NOMO-1 (cell line): Measurements from ENCODE around the gene WASHC2A.
"Not testable (repeated sequence)": the region's sequence is repeated elsewhere in the genome, so short reads cannot be mapped to it uniquely, and the experiment has no call there.

Experiments used
- DNase-seq, 2 experiments: peaks; one replicate each; lab custom pipeline; 2025; ENCODE audit not compliant: unreplicated experiment in 2 of 2; lab: John Stamatoyannopoulos, UW

Gene WASHC2A

GRCh38 chr10:50063100-50063499 is 4.7 kb upstream of the WASHC2A start:
- no peak for DNase-seq

- not testable (repeated sequence) for DNase-seq
These were observed 552 bp downstream of the WASHC2A start for GRCh38 chr10:50068352-50068659.

- not testable (repeated sequence) for DNase-seq
These were observed 7.4 kb downstream of the WASHC2A start for GRCh38 chr10:50075139-50075538.

GRCh38 chr10:50075544-50075943 is 7.8 kb downstream of the WASHC2A start:
- DNase-seq, result not testable (repeated sequence)

- not testable (repeated sequence) for DNase-seq
These were observed 23.6 kb downstream of the WASHC2A start for GRCh38 chr10:50091304-50091703.

GRCh38 chr10:50092928-50093327 is 25.2 kb downstream of the WASHC2A start:
- not testable (repeated sequence) for DNase-seq

- not testable (repeated sequence) for DNase-seq
These were observed 26.9 kb downstream of the WASHC2A start for GRCh38 chr10:50094630-50095029.

- not testable (repeated sequence) for DNase-seq
These were observed 27.6 kb downstream of the WASHC2A start for GRCh38 chr10:50095402-50095801.

GRCh38 chr10:50096722-50097121 is 29.0 kb downstream of the WASHC2A start:
- DNase-seq, result not testable (repeated sequence)

GRCh38 chr10:50098645-50099044 is 30.9 kb downstream of the WASHC2A start:
- not testable (repeated sequence) for DNase-seq

- not testable (repeated sequence) for DNase-seq
These were observed 33.4 kb downstream of the WASHC2A start for GRCh38 chr10:50101139-50101582.

GRCh38 chr10:50101747-50102146 is 34.0 kb downstream of the WASHC2A start:
- not testable (repeated sequence) for DNase-seq

- DNase-seq, result not testable (repeated sequence)
These were observed 34.5 kb downstream of the WASHC2A start for GRCh38 chr10:50102267-50102666.

GRCh38 chr10:50108999-50109698 is 41.4 kb downstream of the WASHC2A start:
- DNase-seq, result not testable (repeated sequence)

GRCh38 chr10:50112419-50113112 is 44.8 kb downstream of the WASHC2A start:
- not testable (repeated sequence) for DNase-seq

GRCh38 chr10:50126765-50127164 is 59.0 kb downstream of the WASHC2A start:
- DNase-seq, result not testable (repeated sequence)

GRCh38 chr10:50127770-50128292 is 60.1 kb downstream of the WASHC2A start:
- DNase-seq, result not testable (repeated sequence)

- DNase-seq, result not testable (repeated sequence)
These were observed 63.7 kb downstream of the WASHC2A start for GRCh38 chr10:50131245-50131965.

GRCh38 chr10:50132322-50132721 is 64.6 kb downstream of the WASHC2A start:
- not testable (repeated sequence) for DNase-seq

GRCh38 chr10:50132841-50133240 is 65.1 kb downstream of the WASHC2A start:
- DNase-seq, result not testable (repeated sequence)

GRCh38 chr10:50143512-50144174 is 75.9 kb downstream of the WASHC2A start:
- peak in 1 of 2 experiments; percentile 2 for DNase-seq
